Fibroblast of the conjunctiva (primary cell): ENCODE measurements around the gene KRTAP9-4.
"Not testable (repeated sequence)": the region's sequence is repeated elsewhere in the genome, so short reads cannot be mapped to it uniquely, and the experiment has no call there.

ENCODE experiments used
- DNase-seq: peaks from one replicate; pipeline ENCODE4 v3.0.0-alpha.2; 2010; ENCODE audit warnings: low read depth

KRTAP9-4 gene

GRCh38 chr17:41249637-41250240 lies at the start of gene KRTAP9-4:
TSS of gene KRTAP9-4 (plus strand) at chr17:41249687. CDS start at chr17:41249721, 34 bp downstream.
- not testable (repeated sequence) for DNase-seq

- no peak for DNase-seq
Measured at GRCh38 chr17:41211845-41212466, 37.5 kb upstream of the KRTAP9-4 start.

GRCh38 chr17:41212524-41213169 lies 36.8 kb upstream of the KRTAP9-4 start:
- no peak for DNase-seq

DNA sequence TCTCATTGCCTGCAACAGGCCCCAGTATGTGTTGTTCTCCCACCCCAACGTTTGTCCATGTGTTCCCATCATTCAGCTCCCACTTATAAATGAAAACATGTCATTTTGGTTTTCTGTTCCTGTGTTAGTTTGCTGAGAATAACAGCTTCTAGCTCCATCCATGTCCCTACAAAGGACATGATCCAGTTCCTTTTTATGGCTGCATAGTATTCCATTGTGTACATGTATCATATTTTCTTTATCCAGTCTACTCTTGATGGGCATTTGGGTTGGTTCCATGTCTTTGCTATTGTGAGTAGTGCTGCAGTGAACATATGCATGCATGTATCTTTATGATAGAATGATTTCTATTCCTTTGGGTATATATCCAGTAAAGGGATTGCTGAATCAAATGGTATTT lies 33.8 kb upstream of the KRTAP9-4 start:
- DNase-seq = no peak

DNA sequence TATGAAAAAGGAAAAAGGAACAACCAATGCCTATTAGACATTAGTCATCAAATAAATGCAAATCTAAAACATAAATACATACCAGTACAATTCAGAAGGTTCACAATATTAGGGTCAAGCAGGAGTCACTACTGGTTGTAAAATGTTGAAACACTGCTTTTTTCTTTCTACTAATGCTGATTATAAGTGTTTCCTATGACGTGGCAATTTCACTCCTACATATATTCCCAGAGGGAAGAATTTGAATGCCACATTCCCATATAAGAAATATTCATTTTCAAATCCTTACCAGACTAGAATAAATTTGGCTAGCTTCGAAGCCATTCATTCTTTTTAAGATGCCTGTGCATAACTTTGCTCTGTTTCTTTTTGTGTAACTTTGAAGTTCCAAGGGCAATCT lies 25.7 kb upstream of the KRTAP9-4 start:
- DNase-seq = no peak

GRCh38 chr17:41226051-41226450 lies 23.4 kb upstream of the KRTAP9-4 start:
- no peak for DNase-seq

- DNase-seq = not testable (repeated sequence)
Measured at GRCh38 chr17:41226598-41227095, 22.8 kb upstream of the KRTAP9-4 start, which contains the start of gene KRTAP9-2. TSS of gene KRTAP9-2 (plus strand) at chr17:41226648. CDS start at chr17:41226655, 7 bp downstream.

- no peak for DNase-seq
Measured at GRCh38 chr17:41230094-41230493, 19.4 kb upstream of the KRTAP9-4 start.

DNA sequence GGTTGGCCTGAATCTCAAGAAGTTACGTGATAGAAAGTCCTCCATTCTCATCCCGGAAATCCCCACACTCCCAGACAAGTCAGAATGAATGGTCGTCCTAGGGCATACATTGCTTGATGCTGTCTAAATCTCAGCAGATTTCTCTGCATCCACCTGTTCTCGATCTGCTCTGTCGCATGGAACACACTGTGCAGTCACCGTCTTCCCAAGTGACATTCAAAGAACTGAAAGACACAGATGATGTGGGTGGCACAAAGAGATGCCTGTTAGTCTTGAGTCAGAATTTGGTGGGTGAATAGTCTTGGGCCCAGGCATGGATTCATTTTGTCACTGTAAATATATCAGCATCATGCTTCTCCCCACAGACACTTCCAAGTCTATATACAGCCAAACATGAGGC lies 17.8 kb upstream of the KRTAP9-4 start:
- no peak for DNase-seq

DNA sequence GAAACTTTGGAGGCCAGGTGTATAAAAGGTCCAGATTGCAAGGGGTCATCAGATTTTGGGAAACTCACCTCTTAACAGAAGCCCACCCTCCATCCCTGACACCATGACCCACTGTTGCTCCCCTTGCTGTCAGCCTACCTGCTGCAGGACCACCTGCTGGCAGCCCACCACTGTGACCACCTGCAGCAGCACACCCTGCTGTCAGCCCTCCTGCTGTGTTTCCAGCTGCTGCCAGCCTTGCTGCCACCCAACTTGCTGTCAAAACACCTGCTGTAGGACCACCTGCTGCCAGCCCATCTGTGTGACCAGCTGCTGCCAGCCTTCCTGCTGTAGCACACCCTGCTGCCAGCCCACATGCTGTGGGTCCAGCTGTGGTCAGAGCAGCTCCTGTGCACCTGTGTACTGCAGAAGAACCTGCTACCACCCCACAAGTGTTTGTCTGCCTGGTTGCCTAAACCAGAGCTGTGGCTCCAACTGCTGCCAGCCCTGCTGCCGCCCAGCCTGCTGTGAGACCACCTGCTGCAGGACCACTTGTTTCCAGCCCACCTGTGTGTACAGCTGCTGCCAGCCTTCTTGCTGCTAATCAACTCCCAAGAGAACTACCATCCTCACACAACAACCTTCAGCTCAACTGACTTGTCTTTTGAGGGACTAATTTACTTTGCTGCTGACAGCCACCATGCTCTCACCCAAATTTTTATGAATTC lies 16.9 kb upstream of the KRTAP9-4 start, which contains the start of gene KRTAP9-3:
TSS of gene KRTAP9-3 (plus strand) at position 51 of the 707 bp plus-strand sequence. CDS start at position 104, 53 bp downstream.
- not testable (repeated sequence) for DNase-seq

GRCh38 chr17:41237116-41237515 lies 12.4 kb upstream of the KRTAP9-4 start:
- DNase-seq = not testable (repeated sequence)

DNA sequence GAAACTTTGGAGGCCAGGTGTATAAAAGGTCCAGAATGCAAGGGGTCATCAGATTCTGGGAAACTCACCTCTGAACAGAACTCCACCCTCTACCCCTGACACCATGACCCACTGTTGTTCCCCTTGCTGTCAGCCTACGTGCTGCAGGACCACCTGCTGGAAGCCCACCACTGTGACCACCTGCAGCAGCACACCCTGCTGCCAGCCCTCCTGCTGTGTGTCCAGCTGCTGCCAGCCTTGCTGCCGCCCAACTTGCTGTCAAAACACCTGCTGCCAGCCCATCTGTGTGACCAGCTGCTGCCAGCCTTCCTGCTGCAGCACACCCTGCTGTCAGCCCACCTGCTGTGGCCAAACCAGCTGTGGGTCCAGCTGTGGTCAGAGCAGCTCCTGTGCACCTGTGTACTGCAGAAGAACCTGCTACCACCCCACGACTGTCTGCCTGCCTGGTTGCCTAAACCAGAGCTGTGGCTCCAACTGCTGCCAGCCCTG lies 11.5 kb upstream of the KRTAP9-4 start, which contains the start of gene KRTAP9-8:
TSS of gene KRTAP9-8 (plus strand) at position 51 of the 489 bp plus-strand sequence. CDS start at position 104, 53 bp downstream.
- DNase-seq = not testable (repeated sequence)

DNA sequence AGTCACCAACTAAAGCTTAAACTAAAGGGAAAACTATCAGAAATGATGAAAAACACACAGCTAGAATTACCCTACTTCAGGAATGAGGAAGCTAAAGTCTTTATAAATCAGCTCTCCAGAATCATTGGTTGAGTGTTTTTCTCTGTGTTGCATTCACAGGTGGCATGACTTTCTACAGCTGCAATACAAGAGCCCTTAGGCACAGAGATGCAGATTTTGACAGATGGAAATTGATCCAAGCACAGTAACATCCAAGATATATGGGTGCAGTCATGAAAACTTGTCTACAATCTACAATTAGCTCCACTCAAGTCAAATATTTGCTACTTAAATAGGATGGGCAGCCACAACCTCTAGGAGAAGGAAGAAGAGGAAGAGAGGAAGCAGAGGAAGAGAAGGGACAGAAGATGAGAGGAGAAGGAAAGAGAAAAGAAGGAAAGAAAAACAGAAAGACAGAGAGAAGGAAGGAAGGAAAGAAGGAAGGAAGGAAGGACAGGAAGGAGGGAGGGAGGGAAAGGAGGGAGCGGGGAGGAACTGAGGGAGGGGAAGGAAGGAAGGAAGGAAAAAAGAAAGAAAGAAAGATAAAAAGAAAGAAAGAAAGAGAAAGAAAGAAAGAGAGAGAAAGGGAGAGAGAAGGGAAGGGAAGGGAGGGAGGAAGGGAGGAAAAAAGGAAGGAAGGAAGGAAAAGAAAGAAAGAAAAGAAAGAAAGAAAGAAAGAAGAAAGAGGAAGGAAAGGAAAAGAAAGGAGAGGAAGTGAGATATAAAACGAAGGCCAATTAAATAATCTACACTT lies 2.3 kb upstream of the KRTAP9-4 start:
- DNase-seq = not testable (repeated sequence)

DNA sequence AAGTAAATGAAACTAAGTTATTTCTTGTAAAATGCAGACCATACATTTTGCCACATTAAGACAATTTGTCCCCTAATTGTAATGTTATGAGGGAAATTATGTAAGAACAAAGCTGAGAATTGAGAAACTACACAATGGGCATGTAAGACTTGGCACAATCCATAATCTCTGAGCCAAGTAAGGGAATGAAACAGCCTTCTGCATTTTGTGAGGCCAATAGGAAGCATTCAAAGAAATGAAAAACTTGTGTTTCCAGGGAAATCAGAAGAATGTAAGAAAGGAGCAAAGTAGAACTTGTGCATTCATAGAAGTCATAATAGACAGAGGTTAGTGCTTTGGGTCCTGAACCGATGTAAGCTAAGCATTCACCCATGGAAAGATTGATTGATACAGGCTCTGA lies 1.8 kb downstream of the KRTAP9-4 start:
- DNase-seq = no peak

DNA sequence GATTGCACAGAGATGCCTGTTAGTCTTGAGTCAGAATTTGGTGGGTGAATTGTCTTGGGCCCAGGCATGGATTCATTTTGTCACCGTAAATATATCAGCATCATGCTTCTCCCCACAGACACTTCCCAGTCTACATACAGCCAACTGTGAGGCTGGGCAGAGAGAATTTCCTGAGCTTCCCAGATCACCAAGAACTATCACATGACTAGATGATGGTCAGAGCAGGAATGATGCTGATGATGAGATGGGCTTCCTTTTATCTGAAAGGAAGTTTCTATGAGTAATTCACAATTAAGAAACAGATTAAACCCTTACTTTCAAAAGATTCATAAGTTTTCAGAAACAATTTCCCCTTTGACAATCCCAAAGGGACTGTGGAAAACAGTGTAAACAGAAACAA lies 5.4 kb downstream of the KRTAP9-4 start:
- no peak for DNase-seq

DNA sequence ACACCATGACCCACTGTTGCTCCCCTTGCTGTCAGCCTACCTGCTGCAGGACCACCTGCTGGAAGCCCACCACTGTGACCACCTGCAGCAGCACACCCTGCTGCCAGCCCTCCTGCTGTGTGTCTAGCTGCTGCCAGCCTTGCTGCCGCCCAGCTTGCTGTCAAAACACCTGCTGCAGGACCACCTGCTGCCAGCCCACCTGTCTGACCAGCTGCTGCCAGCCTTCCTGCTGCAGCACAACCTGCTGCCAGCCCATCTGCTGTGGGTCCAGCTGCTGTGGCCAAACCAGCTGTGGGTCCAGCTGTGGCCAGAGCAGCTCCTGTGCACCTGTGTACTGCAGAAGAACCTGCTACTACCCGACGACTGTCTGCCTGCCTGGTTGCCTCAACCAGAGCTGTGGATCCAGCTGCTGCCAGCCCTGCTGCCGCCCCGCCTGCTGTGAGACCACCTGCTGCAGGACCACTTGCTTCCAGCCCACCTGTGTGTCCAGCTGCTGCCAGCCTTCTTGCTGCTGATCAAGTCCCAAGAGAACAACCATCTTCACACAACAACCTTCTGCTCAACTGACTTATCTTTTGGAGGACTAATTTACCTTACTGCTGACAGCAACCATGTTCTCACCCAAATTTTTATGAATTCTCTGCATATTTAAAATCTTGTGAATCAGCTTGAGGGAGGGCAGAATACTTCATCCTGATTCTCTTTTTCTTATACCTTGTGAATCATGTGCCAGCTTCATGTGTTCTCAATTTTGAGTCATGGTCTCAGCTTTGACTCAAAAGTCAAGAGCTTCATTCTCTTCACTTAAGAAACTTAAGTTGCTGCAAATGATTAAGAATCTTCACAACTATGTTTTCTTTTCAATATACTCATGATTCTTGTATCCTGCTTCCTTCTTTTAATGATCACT lies 6.1 kb downstream of the KRTAP9-4 start, which contains the start of gene KRTAP9-9:
TSS of gene KRTAP9-9 (plus strand) at position 4 of the 910 bp plus-strand sequence.
- DNase-seq = not testable (repeated sequence)

GRCh38 chr17:41256291-41256685 lies 6.8 kb downstream of the KRTAP9-4 start:
- no peak for DNase-seq

GRCh38 chr17:41258406-41258805 lies 8.9 kb downstream of the KRTAP9-4 start:
- DNase-seq = no peak

GRCh38 chr17:41263212-41263611 lies 13.7 kb downstream of the KRTAP9-4 start:
- no peak for DNase-seq

DNA sequence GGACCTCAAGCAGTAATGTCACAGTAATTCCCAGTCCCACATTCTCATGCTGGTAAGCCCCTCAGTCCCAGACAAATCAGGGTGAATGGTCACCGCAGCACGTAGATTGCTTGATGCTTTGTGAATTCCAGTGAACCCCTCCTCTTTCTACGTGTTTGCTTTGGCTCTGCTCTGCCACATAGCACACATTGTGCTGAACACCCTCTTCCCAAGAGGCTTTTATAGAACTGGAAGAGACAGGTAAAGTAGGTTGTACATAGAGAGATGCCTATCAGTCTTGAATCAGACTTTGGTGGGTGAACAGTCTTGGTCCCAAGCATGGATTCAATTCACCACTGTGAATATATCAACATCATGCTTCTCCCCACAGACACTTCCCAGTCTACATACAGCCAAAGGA lies 15.1 kb downstream of the KRTAP9-4 start:
- no peak for DNase-seq
